ENCODE measurements around the gene KSR1.

KSR1 gene

GRCh38 chr17:27421111-27421510, 35.1 kb upstream of the KSR1 start:
- TF ChIP-seq CREB1 (IDR thresholded peaks at IDR 0.05; ENCODE audit: low read depth) (no peak), ZBTB7A (IDR thresholded peaks at IDR 0.05; ENCODE audit: low read depth) (no peak), EP300 (IDR thresholded peaks at IDR 0.05; ENCODE audit: borderline replicate concordance) (no peak), TCF12 (IDR thresholded peaks at IDR 0.05; ENCODE audit: low read depth) (no peak), TAF1 (IDR thresholded peaks at IDR 0.05; ENCODE audit: low read depth) (no peak), CEBPB (IDR thresholded peaks at IDR 0.05) (no peak)

GRCh38 chr17:27422601-27423000, 33.6 kb upstream of the KSR1 start:
- TF ChIP-seq CREB1 (IDR thresholded peaks at IDR 0.05; ENCODE audit: low read depth) (no peak), TEAD4 (IDR thresholded peaks at IDR 0.05) (no peak), NFIC (IDR thresholded peaks at IDR 0.05) (no peak), YY1 (IDR thresholded peaks at IDR 0.05; ENCODE audit: low read depth) (no peak), TAF1 (IDR thresholded peaks at IDR 0.05; ENCODE audit: low read depth) (no peak), FOXM1 (IDR thresholded peaks at IDR 0.05; ENCODE audit: borderline replicate concordance, low read depth) (no peak), ZBTB7A (IDR thresholded peaks at IDR 0.05; ENCODE audit: low read depth) (no peak), RAD21 (IDR thresholded peaks at IDR 0.05; ENCODE audit: low read depth) (no peak), MAX (IDR thresholded peaks at IDR 0.05) (no peak), CEBPB (IDR thresholded peaks at IDR 0.05) (no peak), TCF12 (IDR thresholded peaks at IDR 0.05; ENCODE audit: low read depth) (no peak), EGR1 (IDR thresholded peaks at IDR 0.05) (no peak), EP300 (IDR thresholded peaks at IDR 0.05; ENCODE audit: borderline replicate concordance) (no peak)
- TF ChIP-seq, protein P1, sequence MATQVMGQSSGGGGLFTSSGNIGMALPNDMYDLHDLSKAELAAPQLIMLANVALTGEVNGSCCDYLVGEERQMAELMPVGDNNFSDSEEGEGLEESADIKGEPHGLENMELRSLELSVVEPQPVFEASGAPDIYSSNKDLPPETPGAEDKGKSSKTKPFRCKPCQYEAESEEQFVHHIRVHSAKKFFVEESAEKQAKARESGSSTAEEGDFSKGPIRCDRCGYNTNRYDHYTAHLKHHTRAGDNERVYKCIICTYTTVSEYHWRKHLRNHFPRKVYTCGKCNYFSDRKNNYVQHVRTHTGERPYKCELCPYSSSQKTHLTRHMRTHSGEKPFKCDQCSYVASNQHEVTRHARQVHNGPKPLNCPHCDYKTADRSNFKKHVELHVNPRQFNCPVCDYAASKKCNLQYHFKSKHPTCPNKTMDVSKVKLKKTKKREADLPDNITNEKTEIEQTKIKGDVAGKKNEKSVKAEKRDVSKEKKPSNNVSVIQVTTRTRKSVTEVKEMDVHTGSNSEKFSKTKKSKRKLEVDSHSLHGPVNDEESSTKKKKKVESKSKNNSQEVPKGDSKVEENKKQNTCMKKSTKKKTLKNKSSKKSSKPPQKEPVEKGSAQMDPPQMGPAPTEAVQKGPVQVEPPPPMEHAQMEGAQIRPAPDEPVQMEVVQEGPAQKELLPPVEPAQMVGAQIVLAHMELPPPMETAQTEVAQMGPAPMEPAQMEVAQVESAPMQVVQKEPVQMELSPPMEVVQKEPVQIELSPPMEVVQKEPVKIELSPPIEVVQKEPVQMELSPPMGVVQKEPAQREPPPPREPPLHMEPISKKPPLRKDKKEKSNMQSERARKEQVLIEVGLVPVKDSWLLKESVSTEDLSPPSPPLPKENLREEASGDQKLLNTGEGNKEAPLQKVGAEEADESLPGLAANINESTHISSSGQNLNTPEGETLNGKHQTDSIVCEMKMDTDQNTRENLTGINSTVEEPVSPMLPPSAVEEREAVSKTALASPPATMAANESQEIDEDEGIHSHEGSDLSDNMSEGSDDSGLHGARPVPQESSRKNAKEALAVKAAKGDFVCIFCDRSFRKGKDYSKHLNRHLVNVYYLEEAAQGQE (IDR thresholded peaks at IDR 0.05; ENCODE audit: low read depth) = no peak
- TF ChIP-seq, protein P2, sequence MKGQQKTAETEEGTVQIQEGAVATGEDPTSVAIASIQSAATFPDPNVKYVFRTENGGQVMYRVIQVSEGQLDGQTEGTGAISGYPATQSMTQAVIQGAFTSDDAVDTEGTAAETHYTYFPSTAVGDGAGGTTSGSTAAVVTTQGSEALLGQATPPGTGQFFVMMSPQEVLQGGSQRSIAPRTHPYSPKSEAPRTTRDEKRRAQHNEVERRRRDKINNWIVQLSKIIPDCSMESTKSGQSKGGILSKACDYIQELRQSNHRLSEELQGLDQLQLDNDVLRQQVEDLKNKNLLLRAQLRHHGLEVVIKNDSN (IDR thresholded peaks at IDR 0.05) = no peak

GRCh38 chr17:27423651-27424050, 32.6 kb upstream of the KSR1 start:
- TF ChIP-seq CEBPB (IDR thresholded peaks at IDR 0.05) (no peak), RAD21 (IDR thresholded peaks at IDR 0.05; ENCODE audit: low read depth) (no peak), ZBTB7A (IDR thresholded peaks at IDR 0.05; ENCODE audit: low read depth) (no peak), NFIC (IDR thresholded peaks at IDR 0.05) (no peak), EP300 (IDR thresholded peaks at IDR 0.05; ENCODE audit: borderline replicate concordance) (no peak), CREB1 (IDR thresholded peaks at IDR 0.05; ENCODE audit: low read depth) (no peak), EGR1 (IDR thresholded peaks at IDR 0.05) (no peak), MAX (IDR thresholded peaks at IDR 0.05) (no peak), YY1 (IDR thresholded peaks at IDR 0.05; ENCODE audit: low read depth) (no peak), TCF12 (IDR thresholded peaks at IDR 0.05; ENCODE audit: low read depth) (no peak), TEAD4 (IDR thresholded peaks at IDR 0.05) (no peak)
- TF ChIP-seq, protein P2 (IDR thresholded peaks at IDR 0.05) = no peak
- TF ChIP-seq, protein P1 (IDR thresholded peaks at IDR 0.05; ENCODE audit: low read depth) = no peak

DNA sequence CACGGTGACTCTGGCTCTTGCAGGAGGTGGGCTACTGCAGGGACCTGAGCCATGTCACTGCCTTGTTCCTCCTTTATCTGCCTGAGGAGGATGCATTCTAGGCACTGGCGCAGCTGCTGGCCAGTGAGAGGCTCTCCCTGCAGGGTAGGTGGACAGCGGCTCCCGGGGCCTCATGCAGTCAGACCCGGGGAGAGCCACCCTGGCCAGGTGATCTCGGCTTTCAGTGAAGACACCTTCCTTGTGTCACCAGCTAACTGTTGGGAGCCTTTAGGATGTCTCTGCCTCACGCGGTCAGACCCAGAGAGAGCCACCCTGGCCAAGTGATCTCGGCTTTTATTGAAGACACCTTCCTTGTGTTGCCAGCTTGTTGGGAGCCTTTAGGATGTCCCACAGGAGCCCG, 31.7 kb upstream of the KSR1 start:
- no peak for TF ChIP-seq TCF12 (IDR thresholded peaks at IDR 0.05; ENCODE audit: low read depth)
- TF ChIP-seq ZBTB7A (IDR thresholded peaks at IDR 0.05; ENCODE audit: low read depth) = no peak
- TF ChIP-seq EGR1 (IDR thresholded peaks at IDR 0.05) = no peak
- TF ChIP-seq FOXM1 (IDR thresholded peaks at IDR 0.05; ENCODE audit: borderline replicate concordance, low read depth) = no peak
- no peak for TF ChIP-seq NFIC (IDR thresholded peaks at IDR 0.05)
- TF ChIP-seq, protein P1 (IDR thresholded peaks at IDR 0.05; ENCODE audit: low read depth) = no peak
- no peak for TF ChIP-seq CREB1 (IDR thresholded peaks at IDR 0.05; ENCODE audit: low read depth)

GRCh38 chr17:27424941-27425340, 31.3 kb upstream of the KSR1 start:
- TF ChIP-seq MAX (IDR thresholded peaks at IDR 0.05) (no peak), EGR1 (IDR thresholded peaks at IDR 0.05) (no peak), YY1 (IDR thresholded peaks at IDR 0.05; ENCODE audit: low read depth) (no peak), RAD21 (IDR thresholded peaks at IDR 0.05; ENCODE audit: low read depth) (no peak), TEAD4 (IDR thresholded peaks at IDR 0.05) (no peak), FOXM1 (IDR thresholded peaks at IDR 0.05; ENCODE audit: borderline replicate concordance, low read depth) (no peak), NFIC (IDR thresholded peaks at IDR 0.05) (no peak), EP300 (IDR thresholded peaks at IDR 0.05; ENCODE audit: borderline replicate concordance) (no peak), TAF1 (IDR thresholded peaks at IDR 0.05; ENCODE audit: low read depth) (no peak), CEBPB (IDR thresholded peaks at IDR 0.05) (no peak), TCF12 (IDR thresholded peaks at IDR 0.05; ENCODE audit: low read depth) (no peak), ZBTB7A (IDR thresholded peaks at IDR 0.05; ENCODE audit: low read depth) (no peak)
- TF ChIP-seq, protein P1 (IDR thresholded peaks at IDR 0.05; ENCODE audit: low read depth) = no peak
- TF ChIP-seq, protein P2 (IDR thresholded peaks at IDR 0.05) = no peak
